ENCODE results near the gene MAGOH. TPM values are rescaled to one million over a fixed set of nuclear protein-coding genes. Genes with fewer than 3 reads are reported as not detected.

Gene MAGOH
- total and polyA plus RNA-seq, 2 donors (not counting 3 experiments of a cell fraction or from before 2014, with no cell fraction given), result 25.9 to 60.1 TPM

- Histone ChIP-seq H3K27ac (ENCODE audit: insufficient read depth, low read depth, low read length) (no peak overlapping the region), H2AFZ (ENCODE audit: low read depth, low read length) (peak overlapping the region; percentile 81), H3K79me2 (ENCODE audit: control insufficient read depth, insufficient read depth, low read length) (peaks cover 7% of the 10 kb centered on the region), H3K4me2 (ENCODE audit: insufficient read depth, low read length) (peak overlapping the region; percentile 60), H3K9ac (replicated peaks; ENCODE audit: extremely low read depth, insufficient read depth, low read length) (peak overlapping the region; percentile 96), H3K4me3 (replicated peaks in 1 of 3; ENCODE audit: insufficient read depth in 1 of 3, low read depth in 1 of 3, low read length in 3 of 3) (peak overlapping the region; percentile 63 to 92 (median 77)), H3K27me3 (ENCODE audit: control insufficient read depth in 2 of 2, insufficient read depth in 2 of 2, low read length in 2 of 2) (no peaks in the 10 kb centered on the region), H3K4me1 (ENCODE audit: control insufficient read depth, extremely low read depth, insufficient read depth, low read length) (peaks cover 13% of the 10 kb centered on the region), H4K20me1 (replicated peaks; ENCODE audit: control insufficient read depth, extremely low read depth, insufficient read depth, low read length) (no peaks in the 10 kb centered on the region), H3K36me3 (ENCODE audit: control insufficient read depth in 2 of 2, extremely low read depth in 1 of 2, insufficient read depth in 2 of 2, low read length in 2 of 2) (no peaks in the 10 kb centered on the region), H3K9me3 (replicated peaks; ENCODE audit: control insufficient read depth, insufficient read depth, low read length) (no peaks in the 10 kb centered on the region), H3K9me1 (replicated peaks; ENCODE audit: control insufficient read depth, extremely low read depth, insufficient read depth, low read length) (no peaks in the 10 kb centered on the region)
- dilution Hi-C loops (cut with MboI; ENCODE audit: extremely low pct_ligation_motif_present, low sequenced_read_pairs) (no loop called here), intact Hi-C loops (cut with micrococcal nuclease) (loop anchor here (1.0 to 10.0 kb wide), 3 partner anchors 24 to 791 kb away; partner anchors contain the start of genes CZIB, ORC1 and PRPF38A)
- POLR2A ChIA-PET, result no interaction called here
- BruUV-seq (replicated peaks), result no TSS peak
- DNase-seq (ENCODE audit: low read depth, low spot score) (no peak), FAIRE-seq (no peak)
- TF ChIP-seq CTCF (IDR thresholded peaks at IDR 0.05; ENCODE audit: extremely low read depth in 1 of 2, insufficient read depth in 1 of 2, low read depth in 1 of 2, low read length in 2 of 2), result no peak
- no peak for TF ChIP-seq POLR2AphosphoS5 (IDR thresholded peaks at IDR 0.05; ENCODE audit: insufficient read depth, low read depth, low read length)
- no peak for TF ChIP-seq MAX (IDR thresholded peaks at IDR 0.05; ENCODE audit: insufficient read depth, insufficient read length)
- TF ChIP-seq POLR2A (IDR thresholded peaks at IDR 0.05; ENCODE audit: low read depth, low read length), result no peak
- no peak for TF ChIP-seq JUN (IDR thresholded peaks at IDR 0.05; ENCODE audit: borderline replicate concordance, insufficient read depth, insufficient read length, low read depth)
- no peak for TF ChIP-seq FOS (IDR thresholded peaks at IDR 0.05; ENCODE audit: borderline replicate concordance, insufficient read depth, low read length)
- TF ChIP-seq EZH2 (IDR thresholded peaks at IDR 0.05; ENCODE audit: borderline replicate concordance, low read depth, low read length, severe bottlenecking), result no peak
- no peak for TF ChIP-seq GATA2 (IDR thresholded peaks at IDR 0.05; ENCODE audit: insufficient read depth, insufficient read length, low read depth, low read length)
- no peak for TF ChIP-seq MYC (IDR thresholded peaks at IDR 0.05; ENCODE audit: low read depth, low read length)
- CTCF ChIA-PET, result interaction anchor here (0.9 to 7.4 kb wide), 4 partner anchors 10 to 495 kb away, joined by 3 to 46 read pairs (median 8); no protein-coding TSS in a partner anchor
These were observed 42.3 kb downstream of the MAGOH start for GRCh38 chr1:53196017-53196484.
